HCT116 (cell line): Measurements from ENCODE around the gene NFATC1. TPM values are rescaled to one million over a fixed set of nuclear protein-coding genes. Genes with fewer than 3 reads are reported as not detected.

Experiments used
- ATAC-seq: fragments of 200-7000 bp; cut with Tn5 transposase; 2 replicates; pipeline ENCODE4 v1.9.1; 2020; ENCODE audit warnings: mild to moderate bottlenecking, moderate library complexity
- BruUV-seq: library from RNA; stranded (reverse); fragments of 400-500 nt; replicated peaks from 2 replicates; lab custom pipeline; 2021; lab: Mats Ljungman, UMichigan
- CTCF ChIA-PET: fragments of 300-600 bp; sonication (Branson Sonifier 250); formaldehyde crosslinking; loops from one replicate; lab custom pipeline; 2021; ENCODE audit warnings: antibody characterized with exemption; lab: Charles Lee
- POLR2A ChIA-PET: fragments of 300-600, 350-600 bp; sonication (Branson Sonifier 250); formaldehyde crosslinking; loops from one replicate; lab custom pipeline; 2021; ENCODE audit warnings: antibody characterized with exemption; lab: Charles Lee
- RAD21 ChIA-PET, 2 experiments: fragments of 300-600 bp; sonication (Branson Sonifier 250); formaldehyde crosslinking; loops; one replicate each; lab custom pipeline; 2023; ENCODE audit warnings: low total read pairs in 2 of 2; ENCODE audit not compliant: uncharacterized antibody in 2 of 2, unreplicated experiment in 2 of 2, low non-redundant PET in 1 of 2; lab: Charles Lee
- DNase-seq: peaks from one replicate; pipeline ENCODE4 v3.0.0-alpha.2; 2010; ENCODE audit warnings: low read depth, low spot score
- H2AFZ ChIP-seq: fragments of 200-600 bp; shearing (Covaris generic), sonication (generic); 2 replicates; pipeline ENCODE4 v1.6.1; 2017; ENCODE audit warnings: low read depth, mixed run types, mixed read lengths, antibody characterized with exemption, low read length; ENCODE audit not compliant: poor library complexity, severe bottlenecking
- H3K27ac ChIP-seq: 2 replicates; pipeline ENCODE4 v1.5.1; 2012; ENCODE audit warnings: low read depth, low read length
- H3K27me3 ChIP-seq: fragments of 200-600 bp; sonication (generic); 2 replicates; pipeline ENCODE4 v1.6.1; 2016; ENCODE audit warnings: mixed run types, low read length, mixed read lengths; ENCODE audit not compliant: insufficient read depth
- H3K36me3 ChIP-seq, 2 experiments: fragments of 200-500 bp in 1 of 2; fragments of 200-600 bp in 1 of 2; sonication (Bioruptor generic) in 1 of 2; sonication (generic) in 1 of 2; 2 replicates each; pipeline versions ENCODE4 v1.5.1 to v1.6.1; 2014 to 2016; ENCODE audit warnings: low read length in 2 of 2, inconsistent platforms in 1 of 2, mixed read lengths in 1 of 2, mixed run types in 1 of 2; ENCODE audit not compliant: insufficient read depth in 2 of 2, control insufficient read depth in 1 of 2
- H3K4me1 ChIP-seq, 2 experiments: fragments of 200-600 bp in 1 of 2; sonication (generic) in 1 of 2; 2 replicates each; pipeline versions ENCODE4 v1.5.1 to v1.6.1; 2012 to 2017; ENCODE audit warnings: low read length in 2 of 2, inconsistent platforms in 1 of 2, mild to moderate bottlenecking in 1 of 2, mixed read lengths in 1 of 2, mixed run types in 1 of 2, moderate library complexity in 1 of 2; ENCODE audit not compliant: insufficient read depth in 2 of 2, control insufficient read depth in 1 of 2
- H3K4me2 ChIP-seq: fragments of 200-600 bp; sonication (generic); 2 replicates; pipeline ENCODE4 v1.6.1; 2017; ENCODE audit warnings: mixed run types, low read length, mixed read lengths
- H3K4me3 ChIP-seq, 2 experiments: fragments of 200-600 bp in 1 of 2; sonication (generic) in 1 of 2; replicated peaks in 1 of 2; 2 replicates each; pipeline ENCODE4 v1.5.1; 2011 to 2016; ENCODE audit warnings: low read length in 2 of 2, control low read depth in 1 of 2, low read depth in 1 of 2, mild to moderate bottlenecking in 1 of 2, mixed read lengths in 1 of 2, mixed run types in 1 of 2
- H3K79me2 ChIP-seq: fragments of 200-600 bp; sonication (generic); 2 replicates; pipeline ENCODE4 v1.6.1; 2017; ENCODE audit warnings: mild to moderate bottlenecking, mixed run types, low read length, moderate library complexity, mixed read lengths; ENCODE audit not compliant: insufficient read depth
- H3K9ac ChIP-seq: fragments of 200-600 bp; sonication (generic); 2 replicates; pipeline ENCODE4 v1.6.1; 2016; ENCODE audit warnings: low read length, mixed read lengths
- H3K9me2 ChIP-seq: fragments of 200-600 bp; sonication (generic), shearing (Covaris generic); 2 replicates; pipeline ENCODE4 v1.6.1; 2017; ENCODE audit warnings: mixed run types, mild to moderate bottlenecking, moderate library complexity; ENCODE audit not compliant: insufficient read depth
- H3K9me3 ChIP-seq, 2 experiments: fragments of 200-500 bp in 1 of 2; fragments of 200-600 bp in 1 of 2; sonication (Bioruptor generic) in 1 of 2; sonication (generic) in 1 of 2; 2 replicates each; pipeline ENCODE4 v1.6.1; 2014 to 2017; ENCODE audit warnings: low read length in 2 of 2, mixed read lengths in 2 of 2, inconsistent platforms in 1 of 2, low read depth in 1 of 2, mild to moderate bottlenecking in 1 of 2, mixed run types in 1 of 2, moderate library complexity in 1 of 2; ENCODE audit not compliant: control insufficient read depth in 1 of 2, insufficient read depth in 1 of 2
- H4K20me1 ChIP-seq: fragments of 200-600 bp; sonication (generic), shearing (Covaris generic); 2 replicates; pipeline ENCODE4 v1.6.1; 2017; ENCODE audit warnings: mixed run types, mild to moderate bottlenecking, moderate library complexity; ENCODE audit not compliant: insufficient read depth
- CEBPB ChIP-seq: IDR thresholded peaks from 2 replicates; pipeline ENCODE4 v1.6.1; 2012; ENCODE audit warnings: low read depth
- CTCF ChIP-seq, 3 experiments: fragments of 200-600 bp in 1 of 3; sonication (generic) in 1 of 3; IDR thresholded peaks in 2 of 3; conservative IDR thresholded peaks in 1 of 3; 2 replicates each; pipeline ENCODE4 v1.5.1; 2012 to 2017; ENCODE audit warnings: low read depth in 2 of 3, low read length in 2 of 3, antibody characterized with exemption in 1 of 3, borderline replicate concordance in 1 of 3, control low read depth in 1 of 3, mild to moderate bottlenecking in 1 of 3, mixed read lengths in 1 of 3, mixed run types in 1 of 3, moderate library complexity in 1 of 3; ENCODE audit not compliant: insufficient read depth in 1 of 3
- ELF1 ChIP-seq: IDR thresholded peaks from 2 replicates; pipeline ENCODE4 v1.6.1; 2012; ENCODE audit warnings: low read depth, borderline replicate concordance
- POLR2A ChIP-seq: IDR thresholded peaks from 2 replicates; pipeline ENCODE4 v1.7.0; 2011; ENCODE audit warnings: borderline replicate concordance; ENCODE audit not compliant: insufficient read depth, insufficient read length; ENCODE audit errors: extremely low read depth
- RAD21 ChIP-seq: IDR thresholded peaks from 2 replicates; pipeline ENCODE4 v1.6.1; 2012; ENCODE audit warnings: low read depth, mild to moderate bottlenecking
- REST ChIP-seq: IDR thresholded peaks from 2 replicates; pipeline ENCODE4 v1.6.1; 2012; ENCODE audit warnings: low read depth
- SP1 ChIP-seq: IDR thresholded peaks from 2 replicates; pipeline ENCODE4 v1.6.1; 2012; ENCODE audit warnings: low read depth
- SRF ChIP-seq: IDR thresholded peaks from 2 replicates; pipeline ENCODE4 v1.6.1; 2012; ENCODE audit warnings: low read depth
- ZBTB33 ChIP-seq: IDR thresholded peaks from 2 replicates; pipeline ENCODE4 v1.6.1; 2011; ENCODE audit warnings: mild to moderate bottlenecking, low read length, moderate library complexity; ENCODE audit not compliant: insufficient replicate concordance; ENCODE audit errors: extremely low read depth
- ZNF274 ChIP-seq: fragments of 200-500 bp; sonication (Bioruptor generic); IDR thresholded peaks from 2 replicates; pipeline ENCODE4 v1.6.1; 2014; ENCODE audit warnings: mild to moderate bottlenecking, low read depth, low read length, inconsistent platforms
- intact Hi-C: fragments of 100-400 bp; cut with micrococcal nuclease; formaldehyde crosslinking; loops from 2 replicates; pipeline ENCODE4 v1.10.0; 2022
- total RNA-seq: library from RNA; stranded (reverse); gene quantifications from one replicate; pipeline ENCODE4 v1.2.1, GENCODE V29; 2021; ENCODE audit not compliant: unreplicated experiment

The NFATC1 gene
- total RNA-seq, 1 experiment from 2014 or later = 20.8 TPM

- ChIA-PET RAD21 (no interaction called here), POLR2A (no interaction called here), CTCF (no interaction called here)
- no peak overlapping the region for H3K4me2 ChIP-seq
- no peak overlapping the region for H3K9ac ChIP-seq
- no peak overlapping the region for H3K4me3 ChIP-seq
- H2AFZ ChIP-seq = no peak overlapping the region
- H3K27me3 ChIP-seq = no peaks in the 10 kb centered on the region
- no peaks in the 10 kb centered on the region for H3K9me2 ChIP-seq
- no peaks in the 10 kb centered on the region for H3K9me3 ChIP-seq
- H4K20me1 ChIP-seq = no peaks in the 10 kb centered on the region
- H3K27ac ChIP-seq = no peak overlapping the region
- intact Hi-C loops = no loop called here
- H3K4me1 ChIP-seq = no peaks in the 10 kb centered on the region
- TF ChIP-seq POLR2A (no peak), CTCF (IDR thresholded peaks at IDR 0.05 in 2 of 3, conservative IDR thresholded peaks at IDR 0.05 in 1 of 3; ENCODE audit: borderline replicate concordance in 1 of 3, insufficient read depth in 1 of 3, low read depth in 2 of 3, low read length in 2 of 3) (no peak), CEBPB (no peak), ZBTB33 (no peak), ELF1 (no peak), ZNF274 (no peak), SP1 (no peak), REST (no peak), SRF (no peak), RAD21 (no peak)
- H3K36me3 ChIP-seq = no peaks in the 10 kb centered on the region
- DNase-seq (no peak), ATAC-seq (no peak)
- no TSS peak for BruUV-seq
- no peaks in the 10 kb centered on the region for H3K79me2 ChIP-seq
Measured at GRCh38 chr18:79487801-79488201, 92.1 kb downstream of the NFATC1 start.
